DOHH2 (cell line): ENCODE measurements around the gene CSF3.

Experiments
- EZH2phosphoT487 ChIP-seq: fragments of 200-600 bp; sonication (generic); IDR thresholded peaks from 2 replicates; pipeline ENCODE4 v1.6.1; 2017; ENCODE audit warnings: borderline replicate concordance, mild to moderate bottlenecking, antibody characterized with exemption, low read length, moderate library complexity, mixed read lengths
- TF ChIP-seq, protein P1 (sequence below): fragments of 200-600 bp; sonication (generic); IDR thresholded peaks from one replicate; pipeline ENCODE4 v1.5.1; 2014; ENCODE audit warnings: antibody characterized with exemption, mild to moderate bottlenecking, low read depth, low read length; ENCODE audit not compliant: poor library complexity, severe bottlenecking

- TF ChIP-seq, protein P1, sequence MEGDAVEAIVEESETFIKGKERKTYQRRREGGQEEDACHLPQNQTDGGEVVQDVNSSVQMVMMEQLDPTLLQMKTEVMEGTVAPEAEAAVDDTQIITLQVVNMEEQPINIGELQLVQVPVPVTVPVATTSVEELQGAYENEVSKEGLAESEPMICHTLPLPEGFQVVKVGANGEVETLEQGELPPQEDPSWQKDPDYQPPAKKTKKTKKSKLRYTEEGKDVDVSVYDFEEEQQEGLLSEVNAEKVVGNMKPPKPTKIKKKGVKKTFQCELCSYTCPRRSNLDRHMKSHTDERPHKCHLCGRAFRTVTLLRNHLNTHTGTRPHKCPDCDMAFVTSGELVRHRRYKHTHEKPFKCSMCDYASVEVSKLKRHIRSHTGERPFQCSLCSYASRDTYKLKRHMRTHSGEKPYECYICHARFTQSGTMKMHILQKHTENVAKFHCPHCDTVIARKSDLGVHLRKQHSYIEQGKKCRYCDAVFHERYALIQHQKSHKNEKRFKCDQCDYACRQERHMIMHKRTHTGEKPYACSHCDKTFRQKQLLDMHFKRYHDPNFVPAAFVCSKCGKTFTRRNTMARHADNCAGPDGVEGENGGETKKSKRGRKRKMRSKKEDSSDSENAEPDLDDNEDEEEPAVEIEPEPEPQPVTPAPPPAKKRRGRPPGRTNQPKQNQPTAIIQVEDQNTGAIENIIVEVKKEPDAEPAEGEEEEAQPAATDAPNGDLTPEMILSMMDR: no peak
- no peak for TF ChIP-seq EZH2phosphoT487
Measured at GRCh38 chr17:39968761-39969160, 46.5 kb upstream of the CSF3 start.
